NCI-H1694 (cell line): ENCODE results near the gene SLC66A1.
"Not testable (repeated sequence)": the region's sequence is repeated elsewhere in the genome, so short reads cannot be mapped to it uniquely, and the experiment has no call there.

Experiments used
- DNase-seq: peaks from one replicate; lab custom pipeline; 2025; lab: John Stamatoyannopoulos, UW

SLC66A1 gene

GRCh38 chr1:19311931-19312781 lies at the start of gene SLC66A1, which contains the start of gene AKR7A2:
TSS of gene SLC66A1 (plus strand) at chr1:19312326. CDS start at chr1:19317678, 5,352 bp downstream.
TSS of gene AKR7A2 (minus strand) at chr1:19312144. CDS start at chr1:19312124, 20 bp downstream.
- peak; percentile 52 for DNase-seq

- no peak for DNase-seq
Measured at GRCh38 chr1:19262744-19263143, 49.4 kb upstream of the SLC66A1 start.

DNA sequence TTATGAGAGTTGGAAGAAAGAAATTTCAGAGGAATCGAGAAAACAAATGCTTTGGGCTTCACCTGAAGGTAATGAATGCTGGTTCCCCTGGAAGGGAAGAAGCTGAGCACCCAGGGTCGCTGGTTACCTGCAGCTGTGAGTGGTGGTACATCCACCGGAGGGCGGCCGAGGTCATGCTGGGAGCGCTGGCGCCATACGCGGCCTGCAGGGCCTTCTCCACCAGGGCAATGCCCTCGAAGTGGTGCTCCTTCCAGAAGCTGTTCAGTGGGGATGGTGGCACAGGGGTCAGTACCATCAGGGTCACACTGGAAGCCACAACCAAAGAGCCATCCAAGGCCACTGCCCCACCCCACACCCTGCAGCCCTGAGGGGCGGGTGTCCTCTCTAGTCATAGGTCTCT lies 43.7 kb upstream of the SLC66A1 start:
- DNase-seq, result no peak

DNA sequence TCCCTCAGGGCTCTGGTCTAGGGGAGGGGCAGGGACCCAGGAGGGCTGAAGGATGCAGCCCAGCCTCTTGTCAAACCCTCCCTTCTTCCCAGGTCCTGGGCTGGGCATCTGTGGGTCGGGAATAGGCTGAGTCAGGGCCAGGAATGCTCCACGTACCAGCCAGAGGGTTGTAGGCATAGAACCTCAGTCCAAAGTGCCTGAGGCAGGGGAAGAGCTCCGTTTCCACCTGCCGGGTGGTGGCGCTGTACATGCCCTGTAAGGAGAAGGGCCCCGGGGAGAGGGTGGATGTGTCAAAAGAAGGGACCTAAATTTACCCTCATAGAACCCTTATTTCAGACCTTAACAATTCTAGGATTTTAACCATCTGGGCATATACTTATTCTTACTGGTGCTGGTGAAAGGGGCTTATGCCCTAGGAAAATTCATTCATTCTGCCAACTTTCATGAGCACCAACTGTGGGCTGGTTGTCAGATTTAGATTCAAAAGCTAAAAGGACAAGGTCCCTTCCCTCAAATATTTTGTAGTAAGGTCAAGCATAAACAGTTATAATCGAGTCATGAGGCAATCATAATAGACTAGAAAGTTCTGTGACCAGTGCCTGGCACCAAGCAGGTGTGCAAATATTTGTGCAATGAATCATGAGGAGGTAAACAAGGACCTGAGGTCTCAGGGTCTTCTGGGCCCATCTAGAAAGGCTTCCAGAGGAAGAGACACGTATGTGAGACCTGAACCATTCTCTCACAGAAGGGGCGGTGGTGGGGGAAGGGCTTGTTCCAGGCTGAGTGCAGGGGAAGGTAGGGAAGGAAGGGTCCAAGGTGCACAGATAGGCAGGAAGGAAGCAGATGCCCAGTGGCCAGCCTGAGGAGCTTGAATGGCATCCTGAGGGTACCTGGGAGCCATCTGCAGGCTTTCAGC lies 42.4 kb upstream of the SLC66A1 start:
- DNase-seq, result not testable (repeated sequence)

DNA sequence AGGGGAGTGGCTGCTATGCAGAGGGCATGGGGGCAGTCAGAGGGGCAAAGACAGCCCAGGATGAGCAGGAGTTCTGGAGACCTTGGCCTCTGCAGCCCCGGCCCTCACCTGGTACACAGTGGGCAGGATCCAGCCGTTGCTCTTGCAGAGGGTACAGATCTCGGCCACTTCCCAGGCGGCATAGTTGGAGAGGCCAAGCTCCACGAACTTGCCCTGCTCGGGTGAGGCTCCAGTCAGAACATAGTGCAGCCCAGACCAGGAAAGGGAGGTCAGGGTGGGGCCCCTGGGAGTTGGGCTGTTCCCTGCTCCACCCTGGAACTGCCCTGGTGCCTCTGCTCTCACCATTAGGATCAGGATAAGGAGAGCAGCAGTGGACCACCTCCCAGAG lies 41.8 kb upstream of the SLC66A1 start:
- DNase-seq, result not testable (repeated sequence)

GRCh38 chr1:19272064-19272463 lies 40.1 kb upstream of the SLC66A1 start:
- DNase-seq, result no peak

DNA sequence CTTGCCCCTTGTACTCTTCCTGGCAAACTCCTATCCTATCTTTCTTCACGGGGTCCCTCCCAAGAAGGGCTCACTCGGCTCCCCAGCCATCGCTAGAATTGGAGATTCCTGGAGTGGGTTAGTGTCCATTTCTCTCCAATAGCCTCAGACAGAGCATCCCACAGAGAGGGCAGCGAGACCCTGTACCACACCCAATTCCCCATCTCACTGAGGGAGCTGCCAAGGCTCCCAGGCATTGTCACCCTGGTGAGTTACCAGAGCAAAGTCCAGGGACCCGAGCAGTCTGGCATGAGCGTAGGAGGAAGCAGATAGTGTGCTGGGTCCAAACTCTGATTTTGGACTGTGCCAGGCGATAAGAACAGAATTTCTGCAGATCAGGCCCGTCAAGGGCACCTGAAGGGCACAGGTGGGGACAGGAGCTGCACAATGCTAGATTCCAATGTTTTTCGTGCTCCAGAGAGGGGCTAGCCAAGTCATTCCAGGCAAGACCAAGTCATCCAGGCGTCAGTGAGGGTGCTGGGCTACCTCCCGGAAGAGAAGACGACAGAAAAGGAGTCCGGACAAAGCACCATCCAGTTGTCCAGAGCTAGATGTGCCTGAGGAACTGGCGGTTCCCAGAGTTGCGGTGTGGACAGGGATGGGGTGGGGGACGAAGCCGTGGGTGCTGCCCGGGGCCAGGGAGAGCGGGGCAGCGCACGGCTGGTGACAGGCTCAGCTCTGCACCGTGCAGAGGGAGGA lies 38.9 kb upstream of the SLC66A1 start:
- DNase-seq, result no peak

- not testable (repeated sequence) for DNase-seq
Measured at GRCh38 chr1:19273844-19274531, 38.1 kb upstream of the SLC66A1 start.

- DNase-seq, result no peak
Measured at GRCh38 chr1:19274636-19275035, 37.5 kb upstream of the SLC66A1 start.

- DNase-seq, result no peak
Measured at GRCh38 chr1:19283891-19284290, 28.2 kb upstream of the SLC66A1 start.

DNA sequence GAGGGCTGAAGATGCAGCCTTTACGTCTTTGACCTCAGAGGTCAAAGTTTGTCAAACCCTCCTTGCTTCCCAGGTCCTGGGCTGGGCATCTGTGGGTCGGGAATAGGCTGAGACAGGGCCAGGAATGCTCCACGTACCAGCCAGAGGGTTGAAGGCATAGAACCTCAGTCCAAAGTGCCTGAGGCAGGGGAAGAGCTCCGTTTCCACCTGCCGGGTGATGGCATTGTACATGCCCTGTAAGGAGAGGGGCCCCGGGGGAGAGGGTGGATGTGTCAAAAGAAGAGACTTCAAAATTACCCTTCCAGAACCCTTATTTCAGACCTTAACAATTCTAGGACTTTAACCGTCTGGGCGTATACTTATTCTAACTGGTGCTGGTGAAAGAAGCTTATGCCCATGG lies 27.2 kb upstream of the SLC66A1 start:
- DNase-seq, result no peak

- DNase-seq, result not testable (repeated sequence)
Measured at GRCh38 chr1:19285366-19285765, 26.8 kb upstream of the SLC66A1 start.

- DNase-seq, result not testable (repeated sequence)
Measured at GRCh38 chr1:19285807-19286206, 26.3 kb upstream of the SLC66A1 start.

GRCh38 chr1:19287436-19288185 lies 24.5 kb upstream of the SLC66A1 start:
- DNase-seq, result no peak

GRCh38 chr1:19288324-19289241 lies 23.5 kb upstream of the SLC66A1 start, which contains the start of gene AKR7A3:
TSS of gene AKR7A3 (minus strand) at chr1:19288770. CDS start at chr1:19288709, 61 bp downstream.
- not testable (repeated sequence) for DNase-seq

- no peak for DNase-seq
Measured at GRCh38 chr1:19289244-19289643, 22.9 kb upstream of the SLC66A1 start.

DNA sequence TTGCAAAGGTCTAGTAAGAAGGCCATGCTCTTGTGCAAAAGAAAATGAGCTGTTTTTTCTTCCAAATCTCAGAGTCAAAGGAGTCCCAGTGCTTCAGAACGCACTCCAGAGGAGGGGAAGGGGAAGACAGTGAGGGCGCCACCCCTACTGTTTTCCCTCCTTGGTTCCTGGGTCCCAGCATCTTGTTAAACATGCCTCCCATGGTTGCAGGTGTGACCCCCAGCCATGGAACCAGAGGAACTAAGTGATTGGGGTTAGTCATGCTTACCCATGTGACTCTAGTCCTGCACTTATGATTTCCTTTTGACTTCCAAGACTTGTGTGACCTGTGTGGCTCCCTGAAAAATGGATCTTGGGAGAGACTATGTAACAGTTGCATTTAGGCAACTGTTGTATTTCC lies 17.5 kb upstream of the SLC66A1 start:
- no peak for DNase-seq

DNA sequence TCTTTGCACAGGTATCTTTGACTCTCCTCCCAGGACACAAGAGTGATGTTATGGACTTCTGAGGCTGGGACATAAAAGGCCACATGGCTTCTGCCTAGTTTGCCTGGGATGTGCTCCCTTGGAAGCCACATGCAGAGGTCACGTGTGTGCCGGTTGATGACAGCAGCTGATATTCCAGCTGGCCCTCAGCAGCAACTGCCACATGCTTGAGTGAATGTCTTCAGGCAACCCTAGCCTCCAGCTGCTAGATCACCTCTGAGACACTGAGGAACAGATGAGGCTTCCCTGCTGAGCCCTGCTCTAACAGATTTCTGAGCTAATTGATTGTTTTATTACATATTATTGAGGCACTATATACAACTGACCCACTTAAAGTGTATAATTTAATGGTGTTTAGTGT lies 11.9 kb upstream of the SLC66A1 start:
- DNase-seq, result no peak

DNA sequence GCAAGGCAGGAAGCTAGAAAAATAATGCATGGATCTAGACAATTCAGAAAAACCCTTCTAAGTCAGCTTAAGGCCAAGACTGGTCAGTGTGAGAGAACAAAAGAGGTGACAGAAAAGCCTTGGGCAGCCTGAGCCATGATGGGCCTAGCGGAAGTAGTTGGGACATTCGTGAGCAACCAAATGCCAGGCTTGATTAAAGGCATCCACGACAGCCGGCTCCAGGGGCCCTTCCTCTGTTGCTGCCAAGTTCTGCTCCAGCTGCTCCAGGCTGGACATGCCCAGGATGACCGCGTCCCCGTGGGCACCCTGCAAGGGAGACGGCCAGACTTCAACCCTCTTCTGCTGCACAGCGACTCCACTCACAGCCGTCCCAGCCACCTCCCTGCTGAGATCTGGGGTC lies 8.0 kb upstream of the SLC66A1 start:
- not testable (repeated sequence) for DNase-seq
